Activated T-cell treated with anti-CD3 and anti-CD28 coated beads, Interleukin-2, amount 50 U/mL, for 4 hours (primary cell): ENCODE measurements around the gene CLCF1. TPM values are rescaled to one million over a fixed set of nuclear protein-coding genes. Genes with fewer than 3 reads are reported as not detected.

ENCODE experiments used
- ATAC-seq, 2 donors: fragments of 200-7000 bp; cut with Tn5 transposase; one replicate each; pipeline ENCODE4 v1.10.0; 2021
- DNase-seq: peaks from one replicate; pipeline ENCODE4 v3.0.0-alpha.2; 2020
- H3K27me3 Mint-ChIP-seq: one replicate; pipeline ENCODE4 v1.8.0; 2021; ENCODE audit warnings: low read depth, mixed read lengths
- H3K36me3 Mint-ChIP-seq: one replicate; pipeline ENCODE4 v1.8.0; 2022; ENCODE audit warnings: mixed read lengths; ENCODE audit not compliant: insufficient read depth
- H3K4me1 Mint-ChIP-seq: one replicate; pipeline ENCODE4 v1.8.0; 2021; ENCODE audit warnings: low read depth, mixed read lengths
- H3K4me3 Mint-ChIP-seq: one replicate; pipeline ENCODE4 v1.8.0; 2021; ENCODE audit warnings: mild to moderate bottlenecking, moderate library complexity, mixed read lengths
- H3K9me3 Mint-ChIP-seq: one replicate; pipeline ENCODE4 v1.8.0; 2021; ENCODE audit warnings: mixed read lengths
- total RNA-seq, 3 donors: library from RNA; stranded (reverse); gene quantifications; one replicate each; pipeline ENCODE4 v1.2.1, GENCODE V29; 2021

The CLCF1 gene
- total RNA-seq, 3 donors from 2014 or later = 0.56 to 1.5 (median 1.4) TPM

DNA sequence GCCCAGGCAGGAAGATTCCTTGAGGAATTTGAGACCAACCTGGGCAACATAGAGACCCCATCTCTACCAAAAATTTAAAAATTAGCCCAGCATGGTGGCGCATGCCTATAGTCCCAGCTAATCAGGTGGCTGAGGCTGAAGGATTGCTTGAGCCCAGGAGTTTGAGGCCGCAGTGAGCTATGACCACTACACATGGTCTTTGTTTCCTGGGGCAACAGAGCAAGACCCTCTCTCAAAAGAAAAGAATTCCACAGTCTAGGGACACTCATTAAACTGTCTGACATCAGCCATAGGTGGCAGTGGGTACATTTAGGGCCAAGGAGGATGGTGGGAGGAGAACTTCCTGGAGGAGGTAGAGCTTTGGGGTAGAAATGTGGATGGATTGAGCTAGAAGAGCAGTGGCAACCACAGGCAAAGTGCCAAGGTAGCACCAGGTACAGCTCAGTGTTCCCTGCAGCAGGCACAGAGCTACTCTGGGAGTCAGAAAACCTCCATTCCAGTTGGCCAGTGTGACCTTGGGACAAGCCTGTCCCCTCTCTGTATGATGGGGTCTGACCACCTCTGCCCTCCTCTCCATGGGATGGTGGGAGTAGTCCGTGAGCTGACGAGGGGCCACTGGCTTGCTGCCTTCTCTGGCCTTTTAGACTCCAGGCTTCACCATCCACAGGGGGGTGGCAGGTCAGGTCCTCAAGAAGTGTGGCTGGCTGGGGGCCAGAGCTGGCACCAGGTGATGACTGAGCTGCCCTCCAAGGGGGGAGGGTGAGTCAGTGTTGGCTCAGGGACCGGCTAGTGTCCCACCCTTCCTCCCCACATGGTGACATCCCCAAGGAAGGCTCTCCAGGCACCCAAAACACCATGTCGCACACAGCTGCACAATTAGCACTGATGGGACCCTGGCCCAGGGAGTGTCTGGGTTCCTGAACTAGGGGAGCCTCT, 3.7 kb upstream of the CLCF1 start:
- Mint-ChIP-seq H3K27me3 (peaks cover 6% of the 10 kb centered on the region), H3K36me3 (no peaks in the 10 kb centered on the region), H3K4me3 (no peak overlapping the region), H3K4me1 (peaks cover 18% of the 10 kb centered on the region), H3K9me3 (no peaks in the 10 kb centered on the region)
- DNase-seq (no peak), ATAC-seq (no peak)

DNA sequence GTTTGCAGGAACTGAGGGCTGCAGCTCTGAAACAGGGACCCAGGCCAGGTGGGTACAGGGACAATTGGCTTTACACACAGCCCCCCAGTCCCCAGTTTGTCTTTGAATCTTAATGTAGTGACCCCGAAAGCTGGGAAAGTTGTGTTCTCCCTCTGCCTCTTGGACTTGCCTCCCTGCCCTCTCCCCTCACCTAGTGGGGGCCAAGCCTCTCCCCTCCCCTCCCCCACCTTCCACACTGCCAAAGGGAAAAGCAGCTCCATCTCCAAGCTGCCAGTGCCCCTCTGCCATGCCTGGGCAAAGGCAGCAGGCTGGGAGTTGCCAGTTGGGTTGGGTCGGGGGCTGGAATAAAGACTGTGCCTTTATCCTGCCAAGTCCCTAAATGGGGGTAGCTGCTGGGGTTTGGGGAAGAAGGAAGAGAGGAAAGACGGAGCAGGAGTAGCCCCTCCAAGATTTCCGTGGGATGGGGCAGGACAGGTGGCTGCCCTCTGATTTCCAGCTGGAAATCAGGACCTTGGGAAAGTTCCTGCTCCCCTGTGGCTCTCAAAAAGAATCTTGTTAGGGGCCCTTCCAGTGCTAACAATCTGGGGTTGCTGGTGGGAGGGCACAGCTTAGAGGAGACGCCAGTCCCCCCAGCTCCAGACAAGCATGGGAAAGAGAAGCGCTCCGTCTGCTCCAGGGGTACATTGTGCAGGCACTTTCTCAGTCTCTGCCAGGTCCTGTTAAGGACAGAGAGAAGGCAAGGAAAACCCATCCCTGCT, 2.8 kb upstream of the CLCF1 start:
- no peak for DNase-seq
- H3K27me3 Mint-ChIP-seq = peaks cover 12% of the 10 kb centered on the region
- H3K4me3 Mint-ChIP-seq = no peak overlapping the region
- H3K4me1 Mint-ChIP-seq = peaks cover 23% of the 10 kb centered on the region
- no peaks in the 10 kb centered on the region for H3K36me3 Mint-ChIP-seq
- no peak for ATAC-seq
- no peaks in the 10 kb centered on the region for H3K9me3 Mint-ChIP-seq

DNA sequence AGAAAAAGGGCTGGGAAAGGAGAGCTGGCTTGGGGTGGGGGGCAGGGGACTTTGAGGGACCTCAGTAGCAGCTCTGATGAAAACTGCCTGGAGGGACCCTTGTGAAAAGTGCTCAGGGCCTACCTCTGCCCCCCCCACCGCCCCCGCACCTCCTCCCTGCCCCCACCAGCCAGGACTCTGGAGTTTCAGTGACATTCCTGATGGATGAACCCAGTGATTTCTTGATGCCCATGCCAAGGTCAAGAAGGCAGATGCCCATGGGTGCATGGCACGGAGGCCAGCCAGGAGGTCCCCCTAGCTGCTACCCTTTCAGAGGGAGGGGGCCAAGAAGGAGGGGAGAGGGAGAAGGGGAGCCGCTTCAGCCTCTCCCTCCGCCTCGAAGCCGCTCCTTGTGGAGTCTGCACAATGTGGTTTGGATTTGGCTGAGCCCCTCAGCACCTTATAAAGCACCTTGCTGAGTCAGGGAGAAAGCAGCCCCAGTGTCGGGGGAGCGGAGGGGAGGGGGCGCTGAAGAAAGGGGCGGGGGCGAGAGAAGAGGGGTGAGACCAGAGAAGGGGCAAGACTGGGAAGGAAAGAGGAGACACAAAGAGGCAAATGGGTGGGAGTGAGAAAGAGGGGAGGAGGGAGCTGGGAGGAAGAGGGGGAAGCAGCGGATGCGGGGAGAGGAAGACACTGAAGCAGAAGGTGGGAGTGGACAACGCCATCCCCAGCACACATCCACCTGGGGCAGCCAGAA, 2.1 kb upstream of the CLCF1 start:
- no peaks in the 10 kb centered on the region for H3K36me3 Mint-ChIP-seq
- ATAC-seq = no peak
- peaks cover 29% of the 10 kb centered on the region for H3K4me1 Mint-ChIP-seq
- no peaks in the 10 kb centered on the region for H3K9me3 Mint-ChIP-seq
- H3K27me3 Mint-ChIP-seq = peaks cover 13% of the 10 kb centered on the region
- no peak overlapping the region for H3K4me3 Mint-ChIP-seq
- DNase-seq = no peak

DNA sequence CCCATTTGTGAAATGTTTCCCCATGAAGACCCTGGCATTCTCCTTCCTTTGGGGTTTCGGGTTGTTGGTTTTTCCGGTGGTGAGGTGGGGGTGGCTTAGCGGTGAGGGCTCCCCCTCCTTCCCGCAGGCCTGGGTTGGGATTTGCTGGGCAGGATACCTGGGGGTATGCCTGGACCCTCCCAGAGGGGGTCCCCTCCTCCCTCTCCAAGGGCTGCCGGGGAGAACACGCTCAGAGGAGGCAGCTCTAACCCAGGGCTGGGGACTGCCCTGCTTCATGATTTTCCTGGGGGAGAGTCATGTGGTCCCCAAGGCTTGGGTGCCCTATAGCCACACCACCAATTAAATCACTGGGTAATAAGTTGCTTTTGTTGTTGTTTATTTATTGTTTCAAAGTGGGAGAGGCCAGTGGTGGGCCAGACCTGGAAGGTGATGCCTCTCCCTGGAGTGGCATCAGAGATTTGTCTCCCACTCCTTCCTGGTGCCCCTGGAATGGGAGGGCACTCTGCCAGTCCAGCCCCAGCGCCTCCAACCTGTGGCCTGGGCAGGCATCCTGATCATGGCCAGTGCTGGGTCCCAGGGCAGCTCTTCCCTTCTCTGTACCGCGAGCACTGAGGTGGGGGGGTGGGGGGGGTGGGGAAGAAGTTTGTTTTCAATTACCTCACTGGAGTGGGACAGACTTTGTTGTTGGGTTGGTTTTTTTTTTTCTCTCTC, 1.3 kb upstream of the CLCF1 start:
- ATAC-seq = no peak
- peaks cover 13% of the 10 kb centered on the region for H3K27me3 Mint-ChIP-seq
- H3K4me1 Mint-ChIP-seq = peaks cover 34% of the 10 kb centered on the region
- DNase-seq = no peak
- H3K4me3 Mint-ChIP-seq = peak overlapping the region; percentile 83
- no peaks in the 10 kb centered on the region for H3K36me3 Mint-ChIP-seq
- H3K9me3 Mint-ChIP-seq = no peaks in the 10 kb centered on the region

DNA sequence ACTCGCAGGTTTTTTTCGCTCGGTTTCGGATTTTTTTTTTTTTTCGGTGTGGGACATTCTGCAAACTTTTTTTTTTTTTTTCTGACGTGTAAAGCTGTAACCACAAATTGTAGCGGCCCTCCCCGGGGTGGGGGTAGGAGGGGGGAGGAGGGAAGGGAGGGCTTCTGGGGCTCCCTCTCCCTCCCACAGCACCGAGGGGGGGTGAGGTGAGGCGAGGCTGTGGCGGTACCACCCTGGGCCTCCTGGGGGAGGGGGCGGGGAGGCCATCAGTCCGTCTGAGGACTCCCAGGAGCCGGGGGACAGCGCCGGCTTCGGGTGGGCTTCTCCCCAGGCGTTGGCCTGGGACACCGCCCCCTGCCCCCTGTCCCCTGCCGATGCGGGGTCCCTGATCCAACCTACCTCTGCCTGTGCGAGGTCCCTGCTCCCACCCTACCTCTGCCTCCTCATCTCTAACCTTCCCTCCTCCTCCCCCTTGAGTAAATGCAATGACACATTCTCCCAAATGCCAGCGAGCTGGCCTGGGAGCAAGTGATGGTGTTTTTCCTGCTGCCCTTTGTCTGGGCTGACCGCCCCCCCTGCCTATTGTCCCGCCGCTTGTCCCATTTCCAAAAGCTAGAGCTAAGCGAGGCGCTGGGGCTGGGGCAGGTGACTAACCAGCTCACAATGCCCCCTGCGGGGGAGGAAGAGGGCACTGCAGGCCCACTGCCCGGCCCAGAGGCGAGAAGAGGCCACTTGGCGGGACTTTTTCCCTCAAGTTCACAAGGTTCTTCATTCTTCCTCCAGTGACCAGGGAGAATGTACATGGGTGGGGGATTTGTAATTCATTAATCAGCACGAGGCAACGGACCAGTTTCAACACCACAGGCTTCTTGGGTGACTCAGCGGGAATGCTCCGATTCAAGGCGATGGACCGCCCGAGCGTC, 511 bp upstream of the CLCF1 start:
- H3K27me3 Mint-ChIP-seq = peaks cover 13% of the 10 kb centered on the region
- peak; percentile 47 to 48 for ATAC-seq
- H3K4me3 Mint-ChIP-seq = peak overlapping the region; percentile 86
- no peaks in the 10 kb centered on the region for H3K9me3 Mint-ChIP-seq
- H3K4me1 Mint-ChIP-seq = peaks cover 42% of the 10 kb centered on the region
- DNase-seq = peak; percentile 71
- H3K36me3 Mint-ChIP-seq = no peaks in the 10 kb centered on the region

DNA sequence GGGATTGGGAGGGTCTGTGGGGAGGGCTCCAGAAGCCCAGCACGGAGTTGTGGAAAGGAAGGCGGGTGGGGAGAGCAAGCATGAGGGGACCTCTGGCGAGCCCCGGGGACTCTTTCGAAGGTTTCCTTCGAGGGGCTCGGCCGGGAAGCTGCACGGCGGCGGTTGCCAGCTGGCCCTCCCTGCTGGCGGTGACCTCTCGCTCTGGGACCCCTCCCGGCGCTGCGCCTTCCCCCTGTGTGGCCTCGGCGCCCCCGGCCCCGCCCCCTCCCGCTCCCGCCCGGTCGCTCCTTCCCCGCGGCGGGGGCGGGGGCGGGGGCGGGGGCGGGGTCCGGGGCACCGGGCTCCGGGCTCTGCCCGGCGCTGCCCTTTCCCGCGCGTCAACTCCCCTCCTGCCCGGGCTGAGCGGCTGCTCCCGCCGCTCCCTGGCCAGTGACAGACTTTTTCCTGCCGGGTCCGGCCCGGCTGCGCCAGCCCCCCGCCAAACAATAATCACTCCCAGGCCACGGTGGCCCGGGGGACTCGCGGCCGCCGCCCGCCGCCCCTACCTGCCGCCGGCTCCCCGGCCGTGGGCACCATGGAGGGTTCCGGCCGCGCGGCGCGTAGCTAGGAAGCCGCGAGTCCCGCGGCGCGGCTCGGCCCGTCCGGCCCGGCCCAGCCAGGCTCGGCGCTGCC, 941 bp downstream of the CLCF1 start:
- ATAC-seq (no peak), DNase-seq (no peak)
- H3K4me1 Mint-ChIP-seq = peaks cover 55% of the 10 kb centered on the region
- H3K9me3 Mint-ChIP-seq = no peaks in the 10 kb centered on the region
- peak overlapping the region; percentile 81 for H3K4me3 Mint-ChIP-seq
- H3K27me3 Mint-ChIP-seq = peaks cover 13% of the 10 kb centered on the region
- H3K36me3 Mint-ChIP-seq = no peaks in the 10 kb centered on the region

GRCh38 chr11:67371911-67372320, 1.5 kb downstream of the CLCF1 start:
- Mint-ChIP-seq H3K36me3 (no peaks in the 10 kb centered on the region), H3K27me3 (peaks cover 13% of the 10 kb centered on the region), H3K9me3 (no peaks in the 10 kb centered on the region), H3K4me3 (peak overlapping the region; percentile 81), H3K4me1 (peaks cover 55% of the 10 kb centered on the region)
- DNase-seq (no peak), ATAC-seq (no peak)

DNA sequence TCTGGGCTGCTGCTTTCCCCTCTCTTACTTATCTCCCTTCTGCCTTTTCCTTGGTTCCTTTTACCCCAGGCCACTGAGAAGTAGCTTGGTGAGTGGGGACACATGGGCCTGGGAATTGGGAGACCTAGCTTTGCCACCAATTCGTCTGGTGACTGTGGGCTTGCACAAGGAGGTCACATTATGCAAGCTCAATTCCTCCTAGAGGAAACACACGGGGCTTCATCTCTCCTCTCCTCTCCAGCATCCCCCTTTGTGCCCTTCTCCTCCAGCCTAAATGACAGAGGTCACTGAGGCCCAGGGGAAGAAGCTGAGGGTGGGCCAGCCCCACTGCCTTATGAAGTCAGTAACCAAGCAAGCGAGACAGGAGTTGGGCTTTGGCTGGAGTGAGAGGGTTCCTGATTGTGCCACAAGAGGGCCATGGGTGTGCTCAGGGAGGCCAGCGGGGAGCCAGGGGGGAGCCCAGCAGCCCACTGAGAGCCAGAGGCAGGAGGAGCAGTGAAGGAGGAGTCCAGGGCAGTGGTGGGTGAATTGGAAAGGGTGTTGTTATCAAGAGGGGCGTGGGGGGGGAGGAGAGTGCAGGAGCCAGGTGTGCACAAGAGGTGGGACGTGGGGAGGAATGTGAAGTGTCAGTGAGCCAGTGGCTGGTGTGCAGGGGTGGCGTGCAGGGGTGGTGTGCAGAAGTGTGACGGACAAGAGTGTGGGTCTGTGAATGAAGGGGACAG, 2.0 kb downstream of the CLCF1 start:
- peaks cover 13% of the 10 kb centered on the region for H3K27me3 Mint-ChIP-seq
- DNase-seq = no peak

GRCh38 chr11:67370351-67371076, 2.9 kb downstream of the CLCF1 start:
- H3K36me3 Mint-ChIP-seq = peaks cover 2% of the 10 kb centered on the region
- ATAC-seq = no peak
- H3K4me3 Mint-ChIP-seq = no peak overlapping the region
- H3K4me1 Mint-ChIP-seq = peaks cover 64% of the 10 kb centered on the region
- DNase-seq = no peak
- peaks cover 10% of the 10 kb centered on the region for H3K27me3 Mint-ChIP-seq
- no peaks in the 10 kb centered on the region for H3K9me3 Mint-ChIP-seq

More for the DNA sequence above, 2.0 kb downstream of the CLCF1 start:
- no peak for ATAC-seq
- no peaks in the 10 kb centered on the region for H3K9me3 Mint-ChIP-seq
- peaks cover 56% of the 10 kb centered on the region for H3K4me1 Mint-ChIP-seq
- no peaks in the 10 kb centered on the region for H3K36me3 Mint-ChIP-seq
- H3K4me3 Mint-ChIP-seq = peak overlapping the region; percentile 81

DNA sequence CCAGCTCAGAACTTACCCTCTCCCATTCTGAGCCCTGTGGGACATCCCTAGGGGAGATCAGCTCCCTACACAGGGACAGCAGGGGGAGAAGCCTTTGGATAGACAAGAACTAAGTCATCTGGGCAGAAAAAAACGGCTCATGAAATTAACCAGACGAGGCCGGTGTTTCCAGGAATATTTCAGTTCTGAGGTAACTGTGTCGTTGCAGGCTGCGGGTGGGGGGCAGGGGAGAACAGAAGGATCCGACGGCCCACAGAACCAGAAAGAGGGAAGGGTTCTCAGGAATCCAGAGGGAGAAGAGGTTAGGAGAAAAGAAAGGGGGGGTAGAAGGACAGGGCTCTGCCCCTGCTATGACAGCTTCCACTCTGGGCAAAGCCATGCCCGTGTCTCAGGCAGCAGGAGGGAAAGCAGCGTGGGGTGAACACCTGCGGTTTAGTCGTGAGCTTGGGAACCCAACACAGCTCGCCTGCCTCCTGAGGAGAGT, 3.6 kb downstream of the CLCF1 start:
- no peak for DNase-seq
- H3K27me3 Mint-ChIP-seq = peaks cover 10% of the 10 kb centered on the region

DNA sequence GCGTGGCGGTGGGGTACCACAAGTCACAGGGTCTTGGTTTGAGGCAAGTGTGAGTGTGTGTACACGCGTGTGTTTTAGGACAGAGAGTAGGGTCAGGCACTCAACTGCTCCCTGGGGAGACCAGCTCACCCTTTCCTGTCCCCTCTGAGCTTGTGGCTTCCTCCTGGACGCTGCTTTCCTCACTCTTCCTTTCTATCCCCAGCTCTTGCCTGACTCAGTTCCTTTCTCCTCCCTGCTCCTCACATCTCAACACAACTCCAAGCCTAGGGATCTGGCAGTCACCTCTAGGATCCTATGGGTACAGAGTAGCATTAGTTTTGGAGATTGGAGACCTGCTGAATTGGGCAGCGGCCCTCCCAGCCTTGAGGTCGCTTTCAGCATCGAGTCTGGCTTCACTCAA, 4.1 kb downstream of the CLCF1 start:
- Mint-ChIP-seq H3K36me3 (peaks cover 6% of the 10 kb centered on the region), H3K4me1 (peaks cover 68% of the 10 kb centered on the region), H3K4me3 (no peak overlapping the region), H3K27me3 (peaks cover 7% of the 10 kb centered on the region), H3K9me3 (no peaks in the 10 kb centered on the region)
- no peak for ATAC-seq
- no peak for DNase-seq

More for the DNA sequence above, 3.6 kb downstream of the CLCF1 start:
- Mint-ChIP-seq H3K4me3 (no peak overlapping the region), H3K36me3 (peaks cover 4% of the 10 kb centered on the region), H3K4me1 (peaks cover 68% of the 10 kb centered on the region), H3K9me3 (no peaks in the 10 kb centered on the region)
- no peak for ATAC-seq
